Measurements from ENCODE around the gene ADAT2. TPM values are rescaled to one million over a fixed set of nuclear protein-coding genes. Genes with fewer than 3 reads are reported as not detected.

Gene ADAT2
- total and polyA plus RNA-seq, 11 donors: 0.75 to 3.0 (median 1.5) TPM

DNA sequence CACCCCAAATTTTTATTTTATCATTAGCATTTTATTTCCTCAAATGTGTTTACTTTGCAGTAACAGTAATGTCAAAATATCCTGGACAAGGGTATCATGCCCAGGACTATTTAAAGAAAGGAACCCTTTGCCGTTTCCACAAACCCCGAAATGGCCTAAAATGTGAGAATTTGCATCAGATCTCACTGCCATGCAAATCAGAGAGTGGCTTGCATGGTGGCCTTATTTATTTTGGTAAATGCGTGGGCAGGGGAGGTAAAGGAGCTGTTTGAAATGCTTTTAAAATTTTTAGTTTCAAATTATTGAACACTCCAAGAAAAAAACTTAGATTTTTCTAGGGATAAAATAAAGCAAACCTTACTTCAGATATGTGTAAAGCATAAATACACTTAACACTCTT lies 43.8 kb downstream of the ADAT2 start:
- H3K27me3 ChIP-seq: no peaks in the 10 kb centered on the region
- 87 to 91% (median 90%) methylated on average over 3 of the region's 3 CpGs for WGBS, 4 donors
- intact Hi-C loops (cut with DNase I): no loop called here
- TF ChIP-seq POLR2A (IDR thresholded peaks at IDR 0.05): no peak
- TF ChIP-seq, protein P1, sequence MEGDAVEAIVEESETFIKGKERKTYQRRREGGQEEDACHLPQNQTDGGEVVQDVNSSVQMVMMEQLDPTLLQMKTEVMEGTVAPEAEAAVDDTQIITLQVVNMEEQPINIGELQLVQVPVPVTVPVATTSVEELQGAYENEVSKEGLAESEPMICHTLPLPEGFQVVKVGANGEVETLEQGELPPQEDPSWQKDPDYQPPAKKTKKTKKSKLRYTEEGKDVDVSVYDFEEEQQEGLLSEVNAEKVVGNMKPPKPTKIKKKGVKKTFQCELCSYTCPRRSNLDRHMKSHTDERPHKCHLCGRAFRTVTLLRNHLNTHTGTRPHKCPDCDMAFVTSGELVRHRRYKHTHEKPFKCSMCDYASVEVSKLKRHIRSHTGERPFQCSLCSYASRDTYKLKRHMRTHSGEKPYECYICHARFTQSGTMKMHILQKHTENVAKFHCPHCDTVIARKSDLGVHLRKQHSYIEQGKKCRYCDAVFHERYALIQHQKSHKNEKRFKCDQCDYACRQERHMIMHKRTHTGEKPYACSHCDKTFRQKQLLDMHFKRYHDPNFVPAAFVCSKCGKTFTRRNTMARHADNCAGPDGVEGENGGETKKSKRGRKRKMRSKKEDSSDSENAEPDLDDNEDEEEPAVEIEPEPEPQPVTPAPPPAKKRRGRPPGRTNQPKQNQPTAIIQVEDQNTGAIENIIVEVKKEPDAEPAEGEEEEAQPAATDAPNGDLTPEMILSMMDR (IDR thresholded peaks at IDR 0.05): no peak
- no peak overlapping the region for H3K27ac ChIP-seq
- H3K4me3 ChIP-seq: no peak overlapping the region
- H3K4me1 ChIP-seq: no peaks in the 10 kb centered on the region
- ATAC-seq: no peak
- no peaks in the 10 kb centered on the region for H3K36me3 ChIP-seq
- no peak for DNase-seq
- no peaks in the 10 kb centered on the region for H3K9me3 ChIP-seq

DNA sequence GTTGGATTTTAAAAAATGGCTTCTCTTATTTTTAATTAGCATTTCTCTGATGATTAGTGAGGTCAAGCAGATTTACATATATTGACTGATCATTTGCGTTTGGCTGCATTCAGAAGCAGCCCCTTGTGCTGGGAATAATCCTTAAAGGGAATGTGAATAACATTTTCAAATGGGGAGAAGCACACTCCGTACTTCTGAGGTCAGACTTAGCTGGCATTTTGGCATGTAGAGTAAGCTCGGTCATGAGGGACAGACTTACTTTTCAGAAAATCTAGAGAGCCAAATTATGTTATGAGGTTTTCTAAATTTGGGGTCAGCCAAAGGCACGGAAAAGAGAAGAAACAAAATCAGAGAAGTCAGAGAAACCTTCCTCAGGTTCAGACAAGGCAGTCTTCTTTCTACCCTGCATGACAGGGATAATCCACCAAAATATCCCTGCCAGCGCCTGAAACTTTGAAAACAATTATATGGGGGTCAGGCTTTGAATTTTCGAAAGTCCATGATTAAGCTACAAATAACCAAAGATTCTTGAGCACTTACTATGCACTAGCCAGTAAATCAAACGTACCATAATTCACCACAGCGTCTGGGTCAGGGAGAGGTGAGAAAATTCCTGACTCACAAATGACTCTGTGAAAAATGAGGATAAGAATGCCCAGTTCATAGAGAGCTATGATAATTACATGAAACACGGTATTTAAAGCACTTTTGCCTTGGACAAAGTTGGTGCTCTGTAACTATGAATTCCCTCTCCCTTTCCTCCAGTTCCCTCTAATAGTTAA lies 44.9 kb downstream of the ADAT2 start:
- H3K36me3 ChIP-seq: no peaks in the 10 kb centered on the region
- DNase-seq (no peak), ATAC-seq (no peak)
- no peaks in the 10 kb centered on the region for H3K9me3 ChIP-seq
- TF ChIP-seq, protein P1 (IDR thresholded peaks at IDR 0.05): no peak
- TF ChIP-seq POLR2A (IDR thresholded peaks at IDR 0.05): no peak
- H3K4me3 ChIP-seq: no peak overlapping the region
- WGBS, 4 donors: 80 to 87% (median 83%) methylated on average over 9 of the region's 9 CpGs
- no peaks in the 10 kb centered on the region for H3K27me3 ChIP-seq
- H3K4me1 ChIP-seq: peaks cover 0 to 9% (median 5%) of the 10 kb centered on the region in 12 donors
- intact Hi-C loops (cut with DNase I): no loop called here
- no peak overlapping the region for H3K27ac ChIP-seq

DNA sequence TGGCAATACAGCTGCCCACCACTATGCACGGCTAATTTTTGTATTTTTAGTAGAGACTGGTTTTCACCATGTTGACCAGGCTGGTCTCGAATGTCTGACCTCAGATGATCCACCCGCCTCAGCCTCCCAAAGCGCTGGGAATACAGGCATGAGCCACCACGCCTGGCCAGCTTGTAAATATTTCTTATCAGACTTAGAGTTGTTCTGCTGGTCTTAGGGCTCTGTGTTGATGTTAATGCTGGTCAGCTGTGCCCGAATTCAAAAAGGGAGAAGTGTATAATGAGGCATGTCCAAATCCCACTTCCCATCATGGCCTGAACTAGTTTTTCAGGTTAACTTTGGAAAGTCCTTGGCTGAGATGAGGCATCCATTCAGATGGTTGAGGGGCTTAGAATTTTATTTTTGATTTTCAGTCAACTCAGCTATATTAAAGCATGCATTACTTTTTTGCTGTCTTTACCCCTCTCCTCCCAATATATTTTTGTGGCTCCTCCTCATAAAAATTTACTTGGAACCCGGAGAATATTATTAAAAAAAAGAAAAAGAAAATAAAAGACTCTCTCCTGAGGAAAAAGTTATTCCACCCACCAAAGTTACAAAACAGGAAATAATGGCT lies 47.7 kb downstream of the ADAT2 start:
- H3K9me3 ChIP-seq: no peaks in the 10 kb centered on the region
- H3K27me3 ChIP-seq: no peaks in the 10 kb centered on the region
- DNase-seq: no peak
- 90 to 94% (median 93%) methylated on average over 7 of the region's 7 CpGs for WGBS, 4 donors
- no peak overlapping the region for H3K4me3 ChIP-seq
- H3K27ac ChIP-seq: no peak overlapping the region
- ATAC-seq: no peak
- intact Hi-C loops (cut with DNase I): no loop called here
- peaks cover 0 to 17% (median 7%) of the 10 kb centered on the region in 12 donors for H3K4me1 ChIP-seq
- no peaks in the 10 kb centered on the region for H3K36me3 ChIP-seq
- TF ChIP-seq POLR2A (IDR thresholded peaks at IDR 0.05): no peak
- TF ChIP-seq, protein P1 (IDR thresholded peaks at IDR 0.05): no peak

DNA sequence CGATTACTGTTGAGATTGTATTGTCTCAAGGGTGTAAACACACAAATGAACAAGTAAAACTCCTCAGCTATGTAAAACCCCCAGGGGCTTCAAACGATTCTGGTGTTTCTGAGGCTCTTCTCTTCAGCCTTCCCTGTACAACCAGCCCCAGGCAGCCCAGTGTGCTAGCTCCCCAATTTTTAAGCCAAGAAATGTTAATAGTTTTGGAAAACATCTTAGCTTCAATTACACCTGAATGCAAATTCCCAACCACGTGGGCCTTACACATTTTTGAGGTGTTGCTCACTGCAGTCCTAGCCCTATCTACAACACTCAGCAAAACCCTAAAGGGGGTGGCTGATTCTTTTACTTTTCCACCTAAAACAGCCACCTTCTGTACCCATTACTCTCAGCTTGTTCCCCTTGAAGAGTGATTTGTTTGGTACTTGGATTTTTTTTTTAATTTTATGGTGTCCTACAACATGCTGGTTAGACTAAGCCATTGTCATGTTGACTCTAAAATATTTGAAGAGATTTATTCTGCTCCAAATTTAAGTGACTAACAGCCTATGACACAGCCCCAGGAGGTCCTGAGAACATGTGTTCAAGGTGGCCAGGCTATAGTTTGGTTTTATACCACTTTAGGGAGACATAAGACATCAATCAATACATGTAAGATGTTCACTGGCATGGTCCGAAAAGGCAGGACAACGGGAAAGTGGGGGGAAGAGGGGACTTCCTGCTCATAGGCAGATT lies 48.7 kb downstream of the ADAT2 start:
- H3K4me3 ChIP-seq: no peak overlapping the region
- no peak for DNase-seq
- H3K27me3 ChIP-seq: no peaks in the 10 kb centered on the region
- no peaks in the 10 kb centered on the region for H3K36me3 ChIP-seq
- no peaks in the 10 kb centered on the region for H3K9me3 ChIP-seq
- 83 to 88% (median 85%) methylated on average over 5 of the region's 5 CpGs for WGBS, 4 donors
- TF ChIP-seq, protein P1 (IDR thresholded peaks at IDR 0.05): no peak
- no peak for TF ChIP-seq POLR2A (IDR thresholded peaks at IDR 0.05)
- no peak for ATAC-seq
- peaks cover 0 to 27% (median 8%) of the 10 kb centered on the region in 12 donors for H3K4me1 ChIP-seq
- H3K27ac ChIP-seq: no peak overlapping the region
- intact Hi-C loops (cut with DNase I): no loop called here

Data from heart left ventricle (tissue), 16 donors.